ENCODE data around the gene ATXN7L1. TPM values are rescaled to one million over a fixed set of nuclear protein-coding genes. Genes with fewer than 3 reads are reported as not detected.

The ATXN7L1 gene
- total and polyA plus RNA-seq, 2 of the 8 experiments (the other 6 are each of a cell fraction or from before 2014, with no cell fraction given) = 14.3 to 34.0 TPM

DNA sequence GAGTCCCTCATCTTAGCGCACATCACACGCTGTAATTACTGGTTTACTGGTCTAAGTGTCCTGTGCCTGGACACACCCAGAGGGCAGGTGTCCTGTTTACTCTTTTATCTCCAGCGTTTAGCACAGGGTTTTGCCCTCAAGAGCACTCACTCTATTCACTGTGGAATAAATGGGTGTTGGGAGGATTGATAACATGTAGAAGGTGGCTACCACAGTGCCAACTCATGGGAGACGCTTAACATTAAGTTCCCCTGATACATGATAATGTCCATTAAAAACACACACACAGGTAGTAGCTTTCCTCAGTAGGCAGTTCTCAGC, 199.0 kb downstream of the ATXN7L1 start:
- no peak overlapping the region for H3K4me2 ChIP-seq (ENCODE audit: insufficient read depth in 1 of 2, low read depth in 2 of 2, low read length in 2 of 2)
- no peak overlapping the region for H3K23ac ChIP-seq (ENCODE audit: insufficient read length)
- H3K4me3 ChIP-seq (ENCODE audit: extremely low read depth in 1 of 4, insufficient read depth in 2 of 4, low read depth in 3 of 4, low read length in 4 of 4) = no peak overlapping the region
- H3K79me1 ChIP-seq (ENCODE audit: low read depth, low read length) = no peaks in the 10 kb centered on the region; the same call in 1 of the 2 replicates
- H3K14ac ChIP-seq (ENCODE audit: insufficient read length) = no peak overlapping the region
- POLR2A ChIA-PET (ENCODE audit: partially characterized antibody) = interaction anchor here (1.9 kb wide), 1 partner anchor 34 kb away, joined by 5 read pairs; no protein-coding TSS in a partner anchor
- no peaks in the 10 kb centered on the region for H3K23me2 ChIP-seq (ENCODE audit: low read depth, low read length)
- no peak overlapping the region for H4K5ac ChIP-seq (ENCODE audit: insufficient read length, low read depth, low read length)
- no peak overlapping the region for H2AFZ ChIP-seq (ENCODE audit: low read length)
- no peak overlapping the region for H2BK12ac ChIP-seq (ENCODE audit: low read depth, low read length)
- H2BK5ac ChIP-seq (ENCODE audit: low read depth, low read length) = no peak overlapping the region
- H3K56ac ChIP-seq (replicated peaks; ENCODE audit: insufficient read length, low read depth, low read length) = no peak overlapping the region
- no peaks in the 10 kb centered on the region for H3K27me3 ChIP-seq (replicated peaks in 1 of 4; ENCODE audit: control insufficient read depth in 3 of 4, extremely low read depth in 1 of 4, insufficient read depth in 3 of 4, low read length in 3 of 4)
- H3K36me3 ChIP-seq (ENCODE audit: control insufficient read depth in 2 of 4, insufficient read depth in 4 of 4, low read length in 3 of 4) = no peaks in the 10 kb centered on the region
- WGBS, 2 experiments (ENCODE audit: extremely low coverage in 1 of 2, insufficient coverage in 1 of 2, insufficient read length in 1 of 2, insufficient replicate concordance in 2 of 2, low coverage in 1 of 2, low lambda C conversion rate in 2 of 2, missing lambda C conversion rate in 1 of 2) = 92% methylated on average over 4 of the region's 4 CpGs; no CpG with 5 or more reads in 1 of the 2 experiments
- H2AK5ac ChIP-seq (ENCODE audit: low read depth, low read length) = no peak overlapping the region
- no peaks in the 10 kb centered on the region for H4K20me1 ChIP-seq (replicated peaks in 1 of 2; ENCODE audit: control insufficient read depth in 1 of 2, insufficient read depth in 2 of 2, low read length in 2 of 2)
- no peak overlapping the region for H2BK20ac ChIP-seq (ENCODE audit: low read length)
- H2BK15ac ChIP-seq (ENCODE audit: low read length) = 0 out of 2 replicates have a peak overlapping the region, but pooled peaks have one; percentile 25
- no peak overlapping the region for H3K9ac ChIP-seq (replicated peaks in 1 of 4; ENCODE audit: extremely low read depth in 1 of 4, low read depth in 3 of 4, low read length in 3 of 4)
- H2BK120ac ChIP-seq (replicated peaks; ENCODE audit: low read depth, low read length) = no peak overlapping the region
- CTCF ChIA-PET (ENCODE audit: partially characterized antibody) = interaction anchor here (0.7 to 2.0 kb wide), 7 partner anchors 15 to 200 kb away, joined by 3 to 11 read pairs (median 3); partner anchors contain the start of gene RINT1
- FAIRE-seq (no peak), DNase-seq (ENCODE audit: low read depth in 1 of 2, low spot score in 2 of 2) (no peak)
- no peak overlapping the region for H3K18ac ChIP-seq (ENCODE audit: extremely low read depth, low read length)
- no peaks in the 10 kb centered on the region for H3K79me2 ChIP-seq (ENCODE audit: control insufficient read depth in 1 of 2, insufficient read depth in 2 of 2, low read length in 2 of 2)
- no peak overlapping the region for H3K4ac ChIP-seq (replicated peaks; ENCODE audit: insufficient read length, low read depth, low read length)
- peaks cover 10 to 28% (median 17%) of the 10 kb centered on the region in 4 experiments for H3K4me1 ChIP-seq (replicated peaks in 1 of 4; ENCODE audit: control insufficient read depth in 3 of 4, insufficient read depth in 4 of 4, low read length in 3 of 4)
- no peak overlapping the region for H4K8ac ChIP-seq (ENCODE audit: extremely low read depth, insufficient read depth, low read length)
- no peak overlapping the region for H4K91ac ChIP-seq (replicated peaks; ENCODE audit: insufficient read length, low read length)
- H3K27ac ChIP-seq (ENCODE audit: low read depth, low read length) = no peak overlapping the region
- TF ChIP-seq CHD2 (IDR thresholded peaks at IDR 0.05; ENCODE audit: low read length) (no peak), ZNF274 (IDR thresholded peaks at IDR 0.05; ENCODE audit: borderline replicate concordance, extremely low read depth, low read length) (no peak), EGR1 (IDR thresholded peaks at IDR 0.05; ENCODE audit: borderline replicate concordance, low read depth, low read length) (no peak), KDM1A (IDR thresholded peaks at IDR 0.05; ENCODE audit: borderline replicate concordance, low read length) (no peak), NRF1 (IDR thresholded peaks at IDR 0.05; ENCODE audit: low read depth, low read length) (no peak), MAFK (IDR thresholded peaks at IDR 0.05; ENCODE audit: low read depth, low read length) (no peak)
- no peaks in the 10 kb centered on the region for H3K9me3 ChIP-seq (ENCODE audit: insufficient read depth in 2 of 2, low read depth in 1 of 2, low read length in 1 of 2)

Data from H1 (cell line).